T-helper 1 cell (primary cell): ENCODE results near the gene NDEL1.
"Not testable (repeated sequence)": the region's sequence is repeated elsewhere in the genome, so short reads cannot be mapped to it uniquely, and the experiment has no call there.

ENCODE experiments used
- DNase-seq, 5 donors: peaks; one replicate each; pipeline ENCODE4 v3.0.0-alpha.2; 2012 to 2020
- total RNA-seq, 4 donors: gene quantifications; one replicate each; lab custom pipeline; 2026; lab: John Stamatoyannopoulos, UW

The NDEL1 gene
- 143 to 217 (median 179) reads per million in 4 donors for total RNA-seq

- DNase-seq, result peak; percentile 98 to 99 (median 99)
Measured at GRCh38 chr17:8435245-8436168, at the start of gene NDEL1. Gene NDEL1, plus strand, starts transcription at chr17:8435884. Its CDS starts 8,388 bp downstream, at chr17:8444272.

- no peak for DNase-seq
Measured at GRCh38 chr17:8386841-8387240, 48.8 kb upstream of the NDEL1 start.

GRCh38 chr17:8387914-8388651 lies 47.6 kb upstream of the NDEL1 start:
- DNase-seq, result no peak

- no peak for DNase-seq
Measured at GRCh38 chr17:8391711-8392110, 44.0 kb upstream of the NDEL1 start.

GRCh38 chr17:8392274-8392673 lies 43.4 kb upstream of the NDEL1 start:
- DNase-seq, result no peak

- DNase-seq, result no peak
Measured at GRCh38 chr17:8392674-8393469, 42.8 kb upstream of the NDEL1 start.

- peak in 3 of 5 donors; percentile 10 to 74 (median 24) for DNase-seq
Measured at GRCh38 chr17:8393470-8394231, 42.0 kb upstream of the NDEL1 start.

- not testable (repeated sequence) for DNase-seq
Measured at GRCh38 chr17:8394497-8394896, 41.2 kb upstream of the NDEL1 start.

- no peak for DNase-seq
Measured at GRCh38 chr17:8397636-8398035, 38.0 kb upstream of the NDEL1 start, which contains the start of gene RNF222. Gene RNF222, minus strand, starts transcription at chr17:8397827. Its CDS starts 4,366 bp downstream, at chr17:8393461.

GRCh38 chr17:8398980-8399379 lies 36.7 kb upstream of the NDEL1 start:
- no peak for DNase-seq

GRCh38 chr17:8401107-8401506 lies 34.6 kb upstream of the NDEL1 start:
- DNase-seq, result no peak

- no peak for DNase-seq
Measured at GRCh38 chr17:8402921-8403536, 32.7 kb upstream of the NDEL1 start.

GRCh38 chr17:8405499-8406016 lies 30.1 kb upstream of the NDEL1 start:
- no peak for DNase-seq

GRCh38 chr17:8406174-8406573 lies 29.5 kb upstream of the NDEL1 start:
- DNase-seq, result no peak

- no peak for DNase-seq
Measured at GRCh38 chr17:8408371-8408770, 27.3 kb upstream of the NDEL1 start.

- DNase-seq, result peak; percentile 60 to 81 (median 66)
Measured at GRCh38 chr17:8409966-8410882, 25.5 kb upstream of the NDEL1 start.

GRCh38 chr17:8410883-8411238 lies 24.8 kb upstream of the NDEL1 start:
- DNase-seq, result no peak

- DNase-seq, result no peak
Measured at GRCh38 chr17:8412089-8412488, 23.6 kb upstream of the NDEL1 start.

- no peak for DNase-seq
Measured at GRCh38 chr17:8413328-8413727, 22.4 kb upstream of the NDEL1 start.

- DNase-seq, result no peak
Measured at GRCh38 chr17:8413938-8414337, 21.7 kb upstream of the NDEL1 start.
